Smooth muscle cell (in vitro differentiated cells): Measurements from ENCODE around the gene EVC. TPM values are rescaled to one million over a fixed set of nuclear protein-coding genes. Genes with fewer than 3 reads are reported as not detected.

Experiments
- DNase-seq: peaks from one replicate; lab custom pipeline; 2025; ENCODE audit not compliant: unreplicated experiment; lab: John Stamatoyannopoulos, UW
- H2AFZ ChIP-seq: fragments of 200-600 bp; sonication (generic); 2 replicates; pipeline ENCODE4 v1.6.0; 2016; ENCODE audit warnings: antibody characterized with exemption, low read depth, mild to moderate bottlenecking
- H3F3A ChIP-seq: fragments of 200-600 bp; sonication (generic); 2 replicates; pipeline ENCODE4 v1.6.0; 2017; ENCODE audit warnings: antibody characterized with exemption, low read depth
- H3K27ac ChIP-seq: fragments of 200-600 bp; sonication (generic); 2 replicates; pipeline ENCODE4 v1.5.1; 2016; ENCODE audit warnings: low read depth, mild to moderate bottlenecking
- H3K27me3 ChIP-seq: fragments of 200-600 bp; sonication (generic); 2 replicates; pipeline ENCODE4 v1.6.1; 2016; ENCODE audit warnings: low read depth, mild to moderate bottlenecking
- H3K36me3 ChIP-seq: fragments of 200-600 bp; sonication (generic); 2 replicates; pipeline ENCODE4 v1.5.1; 2016; ENCODE audit warnings: low read depth
- H3K4me1 ChIP-seq: fragments of 200-600 bp; sonication (generic); 2 replicates; pipeline ENCODE4 v1.5.1; 2016; ENCODE audit warnings: low read depth
- H3K4me2 ChIP-seq: fragments of 200-600 bp; sonication (generic); 2 replicates; pipeline ENCODE4 v1.6.0; 2016; ENCODE audit warnings: mild to moderate bottlenecking
- H3K4me3 ChIP-seq: fragments of 200-600 bp; sonication (generic); 2 replicates; pipeline ENCODE4 v1.5.1; 2016; ENCODE audit warnings: mild to moderate bottlenecking
- H3K79me2 ChIP-seq: fragments of 200-600 bp; sonication (generic); 2 replicates; pipeline ENCODE4 v1.6.0; 2016; ENCODE audit warnings: low read depth, mild to moderate bottlenecking
- H3K9ac ChIP-seq: fragments of 200-600 bp; sonication (generic); 2 replicates; pipeline ENCODE4 v1.6.0; 2016; ENCODE audit warnings: low read depth
- H3K9me3 ChIP-seq: fragments of 200-600 bp; sonication (generic); replicated peaks from 2 replicates; pipeline ENCODE4 v1.5.1; 2016; ENCODE audit warnings: low read depth
- H4K20me1 ChIP-seq: fragments of 200-600 bp; sonication (generic); 2 replicates; pipeline ENCODE4 v1.6.0; 2016; ENCODE audit warnings: low read depth
- CTCF ChIP-seq: fragments of 200-600 bp; sonication (generic); IDR thresholded peaks from 2 replicates; pipeline ENCODE4 v1.5.1; 2017; ENCODE audit warnings: borderline replicate concordance, mild to moderate bottlenecking, antibody characterized with exemption; ENCODE audit not compliant: insufficient read depth, poor library complexity, severe bottlenecking
- WGBS: methylation state at CpG from one replicate; pipeline ENCODE4 v1.1.7; 2016; ENCODE audit warnings: low lambda C conversion rate; 5-methylcytosine and 5-hydroxymethylcytosine counted together
- polyA plus RNA-seq: library from polyadenylated mRNA; unstranded; fragments of >200 nt; fragmentation: Nextera tagmentation; extraction: Ambion mirVana; gene quantifications from 2 replicates; pipeline ENCODE4 v1.2.1, GENCODE V29; 2016
- total RNA-seq: library from RNA; depleted of rRNA; stranded (reverse); fragments of >200 nt; gene quantifications from 2 replicates; pipeline ENCODE4 v1.2.3, GENCODE V29; 2014

The EVC gene
- total and polyA plus RNA-seq, 2 experiments from 2014 or later = 7.5 to 15.5 TPM

GRCh38 chr4:5693871-5694270, 17.1 kb upstream of the EVC start:
- H3K4me2 ChIP-seq = no peak overlapping the region
- 90% methylated on average over 4 of the region's 4 CpGs for WGBS
- no peaks in the 10 kb centered on the region for H3K9me3 ChIP-seq
- peaks cover 2% of the 10 kb centered on the region for H4K20me1 ChIP-seq
- DNase-seq = no peak
- H3K27me3 ChIP-seq = no peaks in the 10 kb centered on the region
- no peak overlapping the region for H3K4me3 ChIP-seq
- no peak overlapping the region for H3K9ac ChIP-seq
- no peak for TF ChIP-seq CTCF
- no peaks in the 10 kb centered on the region for H3F3A ChIP-seq
- H2AFZ ChIP-seq = no peak overlapping the region
- no peaks in the 10 kb centered on the region for H3K79me2 ChIP-seq
- peaks cover 11% of the 10 kb centered on the region for H3K36me3 ChIP-seq
- no peak overlapping the region for H3K27ac ChIP-seq
- H3K4me1 ChIP-seq = no peaks in the 10 kb centered on the region

- Histone ChIP-seq H3K4me2 (no peak overlapping the region), H3K27me3 (no peaks in the 10 kb centered on the region), H3F3A (no peaks in the 10 kb centered on the region), H3K27ac (no peak overlapping the region), H3K4me3 (no peak overlapping the region), H3K4me1 (no peaks in the 10 kb centered on the region), H4K20me1 (peaks cover 11% of the 10 kb centered on the region), H3K9me3 (no peaks in the 10 kb centered on the region), H3K79me2 (no peaks in the 10 kb centered on the region), H2AFZ (no peak overlapping the region), H3K9ac (no peak overlapping the region), H3K36me3 (peaks cover 4% of the 10 kb centered on the region)
- WGBS = 94% methylated on average over 11 of the region's 11 CpGs
- no peak for TF ChIP-seq CTCF
- DNase-seq = no peak
These were observed 14.7 kb upstream of the EVC start for GRCh38 chr4:5696341-5696740.

GRCh38 chr4:5700459-5700858, 10.5 kb upstream of the EVC start:
- H3K9ac ChIP-seq = no peak overlapping the region
- no peak for TF ChIP-seq CTCF
- no peaks in the 10 kb centered on the region for H3K27me3 ChIP-seq
- no peak overlapping the region for H3K4me3 ChIP-seq
- H3F3A ChIP-seq = no peaks in the 10 kb centered on the region
- no peaks in the 10 kb centered on the region for H3K9me3 ChIP-seq
- H3K4me1 ChIP-seq = no peaks in the 10 kb centered on the region
- H3K27ac ChIP-seq = no peak overlapping the region
- no peak overlapping the region for H3K4me2 ChIP-seq
- H2AFZ ChIP-seq = no peak overlapping the region
- no peak for DNase-seq
- WGBS = over 99% methylated on average over 5 of the region's 5 CpGs
- H3K36me3 ChIP-seq = no peaks in the 10 kb centered on the region
- H3K79me2 ChIP-seq = peaks cover 4% of the 10 kb centered on the region
- H4K20me1 ChIP-seq = peaks cover 11% of the 10 kb centered on the region

- Histone ChIP-seq H4K20me1 (peaks cover 11% of the 10 kb centered on the region), H3K36me3 (no peaks in the 10 kb centered on the region), H3K79me2 (peaks cover 4% of the 10 kb centered on the region), H2AFZ (no peak overlapping the region), H3K27ac (no peak overlapping the region), H3F3A (no peaks in the 10 kb centered on the region), H3K9me3 (no peaks in the 10 kb centered on the region), H3K9ac (no peak overlapping the region), H3K4me2 (no peak overlapping the region), H3K27me3 (no peaks in the 10 kb centered on the region), H3K4me1 (no peaks in the 10 kb centered on the region), H3K4me3 (no peak overlapping the region)
- DNase-seq = no peak
- WGBS = 93% methylated on average over 8 of the region's 8 CpGs
- no peak for TF ChIP-seq CTCF
These were observed 9.0 kb upstream of the EVC start for GRCh38 chr4:5701971-5702370.
